Measurements from ENCODE around the gene LGALS14. TPM values are rescaled to one million over a fixed set of nuclear protein-coding genes. Genes with fewer than 3 reads are reported as not detected.

Gene LGALS14
- total and polyA plus RNA-seq, 2 of the 8 experiments (the other 6 are each of a cell fraction or from before 2014, with no cell fraction given) = 0.50 to 0.77 TPM

- TF ChIP-seq, protein P1, sequence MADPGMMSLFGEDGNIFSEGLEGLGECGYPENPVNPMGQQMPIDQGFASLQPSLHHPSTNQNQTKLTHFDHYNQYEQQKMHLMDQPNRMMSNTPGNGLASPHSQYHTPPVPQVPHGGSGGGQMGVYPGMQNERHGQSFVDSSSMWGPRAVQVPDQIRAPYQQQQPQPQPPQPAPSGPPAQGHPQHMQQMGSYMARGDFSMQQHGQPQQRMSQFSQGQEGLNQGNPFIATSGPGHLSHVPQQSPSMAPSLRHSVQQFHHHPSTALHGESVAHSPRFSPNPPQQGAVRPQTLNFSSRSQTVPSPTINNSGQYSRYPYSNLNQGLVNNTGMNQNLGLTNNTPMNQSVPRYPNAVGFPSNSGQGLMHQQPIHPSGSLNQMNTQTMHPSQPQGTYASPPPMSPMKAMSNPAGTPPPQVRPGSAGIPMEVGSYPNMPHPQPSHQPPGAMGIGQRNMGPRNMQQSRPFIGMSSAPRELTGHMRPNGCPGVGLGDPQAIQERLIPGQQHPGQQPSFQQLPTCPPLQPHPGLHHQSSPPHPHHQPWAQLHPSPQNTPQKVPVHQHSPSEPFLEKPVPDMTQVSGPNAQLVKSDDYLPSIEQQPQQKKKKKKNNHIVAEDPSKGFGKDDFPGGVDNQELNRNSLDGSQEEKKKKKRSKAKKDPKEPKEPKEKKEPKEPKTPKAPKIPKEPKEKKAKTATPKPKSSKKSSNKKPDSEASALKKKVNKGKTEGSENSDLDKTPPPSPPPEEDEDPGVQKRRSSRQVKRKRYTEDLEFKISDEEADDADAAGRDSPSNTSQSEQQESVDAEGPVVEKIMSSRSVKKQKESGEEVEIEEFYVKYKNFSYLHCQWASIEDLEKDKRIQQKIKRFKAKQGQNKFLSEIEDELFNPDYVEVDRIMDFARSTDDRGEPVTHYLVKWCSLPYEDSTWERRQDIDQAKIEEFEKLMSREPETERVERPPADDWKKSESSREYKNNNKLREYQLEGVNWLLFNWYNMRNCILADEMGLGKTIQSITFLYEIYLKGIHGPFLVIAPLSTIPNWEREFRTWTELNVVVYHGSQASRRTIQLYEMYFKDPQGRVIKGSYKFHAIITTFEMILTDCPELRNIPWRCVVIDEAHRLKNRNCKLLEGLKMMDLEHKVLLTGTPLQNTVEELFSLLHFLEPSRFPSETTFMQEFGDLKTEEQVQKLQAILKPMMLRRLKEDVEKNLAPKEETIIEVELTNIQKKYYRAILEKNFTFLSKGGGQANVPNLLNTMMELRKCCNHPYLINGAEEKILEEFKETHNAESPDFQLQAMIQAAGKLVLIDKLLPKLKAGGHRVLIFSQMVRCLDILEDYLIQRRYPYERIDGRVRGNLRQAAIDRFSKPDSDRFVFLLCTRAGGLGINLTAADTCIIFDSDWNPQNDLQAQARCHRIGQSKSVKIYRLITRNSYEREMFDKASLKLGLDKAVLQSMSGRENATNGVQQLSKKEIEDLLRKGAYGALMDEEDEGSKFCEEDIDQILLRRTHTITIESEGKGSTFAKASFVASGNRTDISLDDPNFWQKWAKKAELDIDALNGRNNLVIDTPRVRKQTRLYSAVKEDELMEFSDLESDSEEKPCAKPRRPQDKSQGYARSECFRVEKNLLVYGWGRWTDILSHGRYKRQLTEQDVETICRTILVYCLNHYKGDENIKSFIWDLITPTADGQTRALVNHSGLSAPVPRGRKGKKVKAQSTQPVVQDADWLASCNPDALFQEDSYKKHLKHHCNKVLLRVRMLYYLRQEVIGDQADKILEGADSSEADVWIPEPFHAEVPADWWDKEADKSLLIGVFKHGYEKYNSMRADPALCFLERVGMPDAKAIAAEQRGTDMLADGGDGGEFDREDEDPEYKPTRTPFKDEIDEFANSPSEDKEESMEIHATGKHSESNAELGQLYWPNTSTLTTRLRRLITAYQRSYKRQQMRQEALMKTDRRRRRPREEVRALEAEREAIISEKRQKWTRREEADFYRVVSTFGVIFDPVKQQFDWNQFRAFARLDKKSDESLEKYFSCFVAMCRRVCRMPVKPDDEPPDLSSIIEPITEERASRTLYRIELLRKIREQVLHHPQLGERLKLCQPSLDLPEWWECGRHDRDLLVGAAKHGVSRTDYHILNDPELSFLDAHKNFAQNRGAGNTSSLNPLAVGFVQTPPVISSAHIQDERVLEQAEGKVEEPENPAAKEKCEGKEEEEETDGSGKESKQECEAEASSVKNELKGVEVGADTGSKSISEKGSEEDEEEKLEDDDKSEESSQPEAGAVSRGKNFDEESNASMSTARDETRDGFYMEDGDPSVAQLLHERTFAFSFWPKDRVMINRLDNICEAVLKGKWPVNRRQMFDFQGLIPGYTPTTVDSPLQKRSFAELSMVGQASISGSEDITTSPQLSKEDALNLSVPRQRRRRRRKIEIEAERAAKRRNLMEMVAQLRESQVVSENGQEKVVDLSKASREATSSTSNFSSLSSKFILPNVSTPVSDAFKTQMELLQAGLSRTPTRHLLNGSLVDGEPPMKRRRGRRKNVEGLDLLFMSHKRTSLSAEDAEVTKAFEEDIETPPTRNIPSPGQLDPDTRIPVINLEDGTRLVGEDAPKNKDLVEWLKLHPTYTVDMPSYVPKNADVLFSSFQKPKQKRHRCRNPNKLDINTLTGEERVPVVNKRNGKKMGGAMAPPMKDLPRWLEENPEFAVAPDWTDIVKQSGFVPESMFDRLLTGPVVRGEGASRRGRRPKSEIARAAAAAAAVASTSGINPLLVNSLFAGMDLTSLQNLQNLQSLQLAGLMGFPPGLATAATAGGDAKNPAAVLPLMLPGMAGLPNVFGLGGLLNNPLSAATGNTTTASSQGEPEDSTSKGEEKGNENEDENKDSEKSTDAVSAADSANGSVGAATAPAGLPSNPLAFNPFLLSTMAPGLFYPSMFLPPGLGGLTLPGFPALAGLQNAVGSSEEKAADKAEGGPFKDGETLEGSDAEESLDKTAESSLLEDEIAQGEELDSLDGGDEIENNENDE (IDR thresholded peaks at IDR 0.05; ENCODE audit: insufficient replicate concordance, low read length) = no peak
- TF ChIP-seq GABPA (IDR thresholded peaks at IDR 0.05; ENCODE audit: borderline replicate concordance, insufficient read depth, low read length) = no peak
- no peak for TF ChIP-seq YY1 (IDR thresholded peaks at IDR 0.05; ENCODE audit: low read depth, low read length)
- TF ChIP-seq BACH1 (IDR thresholded peaks at IDR 0.05; ENCODE audit: low read length) = no peak
- no peak for TF ChIP-seq ASH2L (IDR thresholded peaks at IDR 0.05; ENCODE audit: low read length)
- TF ChIP-seq TAF7 (optimal IDR thresholded peaks at IDR 0.05; ENCODE audit: borderline replicate concordance, low read depth, low read length) = no peak
- no peak for TF ChIP-seq BRCA1 (IDR thresholded peaks at IDR 0.05; ENCODE audit: low read depth, low read length)
- no peak for TF ChIP-seq TCF12 (IDR thresholded peaks at IDR 0.05; ENCODE audit: low read depth, low read length)
- TF ChIP-seq SIX5 (IDR thresholded peaks at IDR 0.05; ENCODE audit: low read depth, low read length) = no peak
- no peak for TF ChIP-seq RFX5 (IDR thresholded peaks at IDR 0.05; ENCODE audit: borderline replicate concordance, low read depth, low read length)
- TF ChIP-seq EP300 (IDR thresholded peaks at IDR 0.05; ENCODE audit: borderline replicate concordance in 1 of 2, low read depth in 2 of 2, low read length in 2 of 2) = no peak
- no peak for TF ChIP-seq PHF8 (conservative IDR thresholded peaks at IDR 0.05; ENCODE audit: low read depth, low read length)
- no peak for TF ChIP-seq CREB1 (IDR thresholded peaks at IDR 0.05)
These were observed 12.1 kb upstream of the LGALS14 start (continued) for GRCh38 chr19:39692166-39692565.

All from H1 (cell line).